Raji (cell line): Measurements from ENCODE around the gene PGS1.

Source experiments
- POLR2A ChIP-seq: IDR thresholded peaks from 2 replicates; pipeline ENCODE4 v1.6.1; 2011; ENCODE audit warnings: low read depth, low read length, control low read depth; ENCODE audit not compliant: insufficient read depth

Gene PGS1

DNA sequence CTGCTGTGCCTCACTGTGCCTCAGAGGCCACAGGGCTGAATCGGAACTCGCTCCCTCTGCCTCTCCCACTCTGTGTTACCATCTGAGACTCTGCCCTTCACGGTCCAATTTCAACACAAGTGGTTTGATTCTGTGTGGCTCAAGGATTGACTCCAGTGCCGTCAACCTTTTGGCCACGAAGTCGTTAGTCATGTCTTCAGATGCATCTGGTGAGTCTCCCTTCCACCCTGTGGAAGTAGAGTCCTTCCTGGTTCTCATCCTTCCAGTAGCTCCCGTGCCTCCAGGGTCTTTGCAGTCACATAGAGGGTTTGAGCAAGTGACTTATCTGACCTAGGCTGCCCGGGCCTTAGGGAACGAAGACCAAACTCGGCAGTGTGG is 51.2 kb downstream of the PGS1 start:
- no peak for TF ChIP-seq POLR2A

DNA sequence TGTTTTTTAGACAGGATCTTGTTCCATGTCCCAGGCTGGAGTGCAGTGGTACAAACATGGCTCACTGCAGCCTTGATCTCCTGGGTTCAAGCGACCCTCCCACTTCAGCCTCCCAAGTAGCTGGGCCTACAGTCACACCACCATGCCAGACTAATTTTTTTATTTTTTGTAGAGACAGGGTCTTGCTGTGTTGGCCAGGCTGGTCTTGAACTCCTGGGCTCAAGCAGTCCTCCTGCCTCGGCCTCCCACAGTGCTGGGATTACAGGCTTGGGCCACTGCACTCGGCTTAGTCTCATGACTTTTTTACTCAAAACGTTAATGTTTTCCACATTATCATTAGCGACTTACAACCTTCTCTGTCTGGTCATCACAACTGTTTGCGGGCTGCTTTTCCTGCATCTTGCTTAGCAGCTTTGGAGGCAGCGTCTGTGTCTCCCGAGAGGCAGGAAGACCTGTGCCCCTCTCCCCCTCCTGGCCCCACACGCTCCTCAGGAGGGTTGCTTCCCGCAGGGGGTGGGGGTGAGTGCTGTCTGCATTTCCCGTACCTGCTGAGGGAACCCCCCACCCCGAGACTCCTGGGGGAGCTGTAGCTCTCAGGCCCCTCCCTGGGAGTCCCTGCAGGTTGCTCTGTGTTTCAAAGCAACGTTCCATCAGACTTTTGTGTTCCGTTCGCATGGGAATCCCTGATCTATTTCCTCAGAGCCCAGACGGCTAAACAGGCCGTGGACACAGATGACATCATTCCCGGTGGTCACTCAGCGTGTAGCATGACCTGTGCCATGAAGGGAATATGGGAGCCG is 52.6 kb downstream of the PGS1 start:
- TF ChIP-seq POLR2A, result no peak

GRCh38 chr17:78431692-78431958 is 53.2 kb downstream of the PGS1 start:
- TF ChIP-seq POLR2A, result no peak

GRCh38 chr17:78432226-78433012 is 54.0 kb downstream of the PGS1 start:
- TF ChIP-seq POLR2A, result no peak

GRCh38 chr17:78433013-78433727 is 54.7 kb downstream of the PGS1 start:
- no peak for TF ChIP-seq POLR2A

GRCh38 chr17:78433780-78434335 is 55.4 kb downstream of the PGS1 start:
- TF ChIP-seq POLR2A, result no peak

GRCh38 chr17:78434455-78435329 is 56.2 kb downstream of the PGS1 start:
- TF ChIP-seq POLR2A, result no peak

GRCh38 chr17:78435330-78436005 is 57.0 kb downstream of the PGS1 start:
- TF ChIP-seq POLR2A, result no peak

DNA sequence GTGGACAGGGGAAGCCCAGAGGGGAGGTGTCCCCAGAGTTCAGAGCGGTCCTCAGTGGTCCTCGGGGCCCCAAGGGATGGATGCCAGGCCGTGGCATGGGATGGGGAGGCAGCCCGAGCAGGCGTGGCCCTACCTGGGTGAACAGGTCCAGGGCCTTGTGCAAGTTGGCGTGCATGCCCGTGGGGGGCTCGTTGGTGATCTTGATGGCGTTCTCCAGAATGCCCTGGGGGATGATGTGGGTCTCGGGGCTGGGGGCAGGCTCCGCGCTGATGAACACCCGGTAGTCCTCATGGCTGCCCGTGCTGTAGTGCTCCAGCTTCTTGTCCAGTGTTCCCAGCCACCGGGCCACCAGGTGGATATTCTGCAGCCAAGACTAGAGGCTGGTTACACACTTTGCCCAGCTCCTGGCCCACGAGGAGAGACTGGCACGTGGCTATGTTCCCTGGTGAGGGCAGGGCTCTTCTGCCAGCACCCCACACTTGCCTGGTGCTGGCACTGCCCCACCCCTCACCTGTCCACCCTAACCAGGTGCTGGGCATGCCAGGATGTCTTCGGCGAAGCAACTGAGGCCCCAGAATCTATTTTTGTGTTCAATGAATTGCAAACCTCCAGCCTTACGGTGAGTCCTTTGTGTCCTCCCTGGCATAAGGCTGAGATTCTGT is 59.2 kb downstream of the PGS1 start:
- no peak for TF ChIP-seq POLR2A

GRCh38 chr17:78438271-78438691 is 59.8 kb downstream of the PGS1 start:
- no peak for TF ChIP-seq POLR2A

DNA sequence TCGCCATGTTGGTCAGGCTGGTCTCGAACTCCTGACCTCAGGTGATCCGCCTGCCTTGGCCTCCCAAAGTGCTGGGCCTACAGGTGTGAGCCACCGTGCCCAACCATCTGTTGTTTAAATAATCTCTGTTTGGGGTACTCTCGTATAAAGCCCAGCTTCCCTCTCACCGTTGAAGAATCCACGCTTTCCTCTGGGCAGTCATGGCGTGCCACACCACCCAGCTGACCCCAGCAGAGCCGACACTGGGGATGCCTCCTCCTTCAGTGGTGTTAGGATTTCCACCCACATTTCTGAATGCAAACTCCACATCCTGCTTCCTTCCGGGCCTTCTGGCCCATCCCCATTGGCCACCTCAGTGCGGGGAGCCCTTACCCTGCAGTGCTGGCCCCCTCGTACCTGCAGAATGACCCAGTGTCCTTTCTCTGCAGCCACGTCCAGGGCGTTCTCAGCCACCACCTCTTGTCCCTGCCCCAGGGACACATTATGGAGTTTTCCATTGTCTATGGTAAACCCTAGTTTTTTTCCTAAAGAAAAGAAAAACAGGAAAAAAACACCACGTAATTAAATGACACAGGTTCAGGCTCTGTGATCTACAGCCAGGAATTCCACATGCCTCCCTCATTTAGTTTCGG is 60.4 kb downstream of the PGS1 start:
- TF ChIP-seq POLR2A, result no peak

- TF ChIP-seq POLR2A, result no peak
Measured at GRCh38 chr17:78441271-78441971, 63.0 kb downstream of the PGS1 start.
